Endothelial cell of umbilical vein (primary cell): ENCODE measurements around the gene WDR89. TPM values are rescaled to one million over a fixed set of nuclear protein-coding genes. Genes with fewer than 3 reads are reported as not detected.

ENCODE experiments used
- BruUV-seq: library from RNA; stranded (reverse); fragments of 400-500 nt; replicated peaks from 2 replicates; lab custom pipeline; 2021; lab: Mats Ljungman, UMichigan
- CTCF ChIA-PET: fragments of 300-600, 350-600 bp; sonication (Branson Sonifier 250); formaldehyde crosslinking; loops from one replicate; lab custom pipeline; 2021; ENCODE audit warnings: antibody characterized with exemption, inconsistent platforms; lab: Charles Lee
- POLR2A ChIA-PET: fragments of 300-600, 350-600 bp; sonication (Branson Sonifier 250); formaldehyde crosslinking; loops from one replicate; lab custom pipeline; 2021; ENCODE audit warnings: antibody characterized with exemption, inconsistent platforms; lab: Charles Lee
- DNase-seq: peaks from one replicate; pipeline ENCODE4 v3.0.0-alpha.2; 2011; ENCODE audit warnings: low read depth, low spot score
- FAIRE-seq: peaks from 2 replicates; lab custom pipeline; 2011; peaks lifted over from hg19 to GRCh38; lab: Jason Lieb, UNC
- H2AFZ ChIP-seq: 2 replicates; pipeline ENCODE4 v1.6.0; 2012; ENCODE audit warnings: low read depth, low read length, control low read depth, inconsistent platforms
- H3K27ac ChIP-seq: 2 replicates; pipeline ENCODE4 v1.5.1; 2011; ENCODE audit warnings: low read depth, mild to moderate bottlenecking, control low read depth, low read length, moderate library complexity; ENCODE audit not compliant: insufficient read depth
- H3K27me3 ChIP-seq, 2 experiments: 2 replicates each; pipeline versions ENCODE4 v1.6.0 to v1.6.1; 2011; ENCODE audit warnings: low read length in 2 of 2, mixed read lengths in 1 of 2; ENCODE audit not compliant: control insufficient read depth in 2 of 2, insufficient read depth in 2 of 2
- H3K36me3 ChIP-seq, 2 experiments: 2 replicates in 1 of 2; 3 replicates in 1 of 2; pipeline ENCODE4 v1.5.1; 2011; ENCODE audit warnings: low read length in 2 of 2, mild to moderate bottlenecking in 1 of 2, moderate library complexity in 1 of 2; ENCODE audit not compliant: control insufficient read depth in 2 of 2, insufficient read depth in 2 of 2; ENCODE audit errors: extremely low read depth in 1 of 2
- H3K4me1 ChIP-seq: 3 replicates; pipeline ENCODE4 v1.5.1; 2011; ENCODE audit warnings: mild to moderate bottlenecking, low read length; ENCODE audit not compliant: control insufficient read depth, insufficient read depth; ENCODE audit errors: extremely low read depth
- H3K4me2 ChIP-seq: 2 replicates; pipeline ENCODE4 v1.6.1; 2011; ENCODE audit warnings: low read length, control low read depth, mixed read lengths; ENCODE audit not compliant: insufficient read depth
- H3K4me3 ChIP-seq, 3 experiments: fragments of 200-600 bp in 1 of 3; sonication (generic), shearing (Covaris generic) in 1 of 3; replicated peaks in 1 of 3; 2 replicates each; pipeline ENCODE4 v1.5.1; 2011 to 2016; ENCODE audit warnings: control low read depth in 3 of 3, low read length in 3 of 3, mild to moderate bottlenecking in 2 of 3, inconsistent platforms in 1 of 3, low read depth in 1 of 3, moderate library complexity in 1 of 3; ENCODE audit not compliant: insufficient read depth in 1 of 3
- H3K79me2 ChIP-seq: 2 replicates; pipeline ENCODE4 v1.6.0; 2012; ENCODE audit warnings: low read length, inconsistent platforms; ENCODE audit not compliant: control insufficient read depth, insufficient read depth
- H3K9ac ChIP-seq: replicated peaks from 2 replicates; pipeline ENCODE3; 2011; ENCODE audit warnings: low read length, control low read depth; ENCODE audit not compliant: insufficient read depth; ENCODE audit errors: extremely low read depth
- H3K9me1 ChIP-seq: replicated peaks from 3 replicates; pipeline ENCODE4 v1.6.0; 2011; ENCODE audit warnings: mild to moderate bottlenecking, low read length; ENCODE audit not compliant: control insufficient read depth, insufficient read depth; ENCODE audit errors: extremely low read depth
- H3K9me3 ChIP-seq: replicated peaks from 2 replicates; pipeline ENCODE4 v1.5.1; 2012; ENCODE audit warnings: low read length, inconsistent platforms; ENCODE audit not compliant: control insufficient read depth, insufficient read depth
- H4K20me1 ChIP-seq: replicated peaks from 2 replicates; pipeline ENCODE3; 2011; ENCODE audit warnings: mild to moderate bottlenecking, low read length; ENCODE audit not compliant: control insufficient read depth, insufficient read depth; ENCODE audit errors: extremely low read depth
- EZH2 ChIP-seq: IDR thresholded peaks from 2 replicates; pipeline ENCODE4 v1.6.1; 2012; ENCODE audit warnings: borderline replicate concordance, low read depth, mild to moderate bottlenecking, moderate library complexity, low read length, inconsistent platforms; ENCODE audit not compliant: severe bottlenecking
- FOS ChIP-seq: IDR thresholded peaks from 2 replicates; pipeline ENCODE4 v1.6.1; 2011; ENCODE audit warnings: mild to moderate bottlenecking, low read length, moderate library complexity, borderline replicate concordance; ENCODE audit not compliant: insufficient read depth
- JUN ChIP-seq: IDR thresholded peaks from 2 replicates; pipeline ENCODE4 v1.6.1; 2011; ENCODE audit warnings: borderline replicate concordance, low read depth; ENCODE audit not compliant: insufficient read length, insufficient read depth
- MYC ChIP-seq: IDR thresholded peaks from one replicate; pipeline ENCODE4 v1.6.1; 2011; ENCODE audit warnings: mild to moderate bottlenecking, low read depth, low read length
- POLR2A ChIP-seq: IDR thresholded peaks from 2 replicates; pipeline ENCODE4 v1.6.1; 2012; ENCODE audit warnings: low read depth, mild to moderate bottlenecking, control low read depth, low read length
- POLR2AphosphoS5 ChIP-seq: IDR thresholded peaks from 2 replicates; pipeline ENCODE4 v1.6.1; 2012; ENCODE audit warnings: low read depth, mild to moderate bottlenecking, control low read depth, low read length, moderate library complexity; ENCODE audit not compliant: insufficient read depth
- dilution Hi-C: fragments of 300-500 bp; cut with MboI; formaldehyde crosslinking; loops from one replicate; pipeline ENCODE4 v1.15.0; 2019; ENCODE audit warnings: low sequenced_read_pairs; ENCODE audit not compliant: extremely low pct_ligation_motif_present
- intact Hi-C: fragments of 100-400 bp; cut with micrococcal nuclease; formaldehyde crosslinking; loops from one replicate; pipeline ENCODE4 v1.10.0; 2022
- polyA plus RNA-seq, 4 experiments: library from polyadenylated mRNA; depleted of rRNA in 3 of 4; stranded (reverse) in 3 of 4; unstranded in 1 of 4; fragments of >200 nt; gene quantifications; 2 replicates each; pipeline versions ENCODE4 v1.2.1 to v1.2.3, GENCODE V29; 2011 to 2012; ENCODE audit warnings: missing spikeins in 1 of 4
- total RNA-seq: library from RNA; stranded (reverse); gene quantifications from 2 replicates; pipeline ENCODE4 v1.2.3, GENCODE V29; 2021
- TF ChIP-seq, protein P1 (sequence below), 2 donors: IDR thresholded peaks; 1 replicate in 1 of 2; 2 replicates in 1 of 2; pipeline ENCODE4 v1.5.1; 2011; ENCODE audit warnings: low read length in 2 of 2, mild to moderate bottlenecking in 2 of 2, moderate library complexity in 2 of 2, control low read depth in 1 of 2, inconsistent platforms in 1 of 2, low read depth in 1 of 2; ENCODE audit not compliant: insufficient read depth in 1 of 2; ENCODE audit errors: extremely low read depth in 1 of 2
- TF ChIP-seq, protein P2 (sequence below): IDR thresholded peaks from 2 replicates; pipeline ENCODE4 v1.6.1; 2011; ENCODE audit not compliant: insufficient read depth, insufficient read length

Gene WDR89
- total and polyA plus RNA-seq, 2 donors (not counting 3 experiments of a cell fraction or from before 2014, with no cell fraction given): 3.5 to 10.7 TPM

DNA sequence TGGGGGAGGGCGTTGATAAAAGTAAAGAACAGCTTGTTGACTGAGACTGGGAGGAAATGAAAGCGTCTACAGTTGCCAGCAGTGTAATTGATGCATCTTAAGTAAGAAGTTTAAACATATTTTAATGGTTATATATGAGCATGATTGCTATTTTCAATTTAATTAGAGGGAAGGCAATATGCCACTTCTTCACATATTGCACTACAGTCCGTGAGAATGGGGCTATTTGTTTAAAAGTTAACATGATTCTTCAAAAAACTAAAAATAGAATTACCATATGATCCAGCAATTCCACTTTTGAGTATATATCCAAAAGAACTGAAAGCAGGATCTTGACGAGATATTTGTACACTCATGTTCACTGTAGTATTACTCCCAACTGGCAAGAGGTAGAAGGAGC, 60.2 kb downstream of the WDR89 start:
- intact Hi-C loops (no loop called here), dilution Hi-C loops (no loop called here)
- Histone ChIP-seq H3K9me1 (no peaks in the 10 kb centered on the region), H3K4me1 (no peaks in the 10 kb centered on the region), H3K4me2 (no peak overlapping the region), H3K9me3 (no peaks in the 10 kb centered on the region), H3K27me3 (no peaks in the 10 kb centered on the region), H3K27ac (no peak overlapping the region), H3K9ac (no peak overlapping the region), H2AFZ (no peak overlapping the region), H3K36me3 (no peaks in the 10 kb centered on the region), H3K79me2 (no peaks in the 10 kb centered on the region), H3K4me3 (no peak overlapping the region), H4K20me1 (no peaks in the 10 kb centered on the region)
- TF ChIP-seq MYC (no peak), FOS (no peak), EZH2 (no peak), JUN (no peak), POLR2A (no peak), POLR2AphosphoS5 (no peak)
- TF ChIP-seq, protein P1, sequence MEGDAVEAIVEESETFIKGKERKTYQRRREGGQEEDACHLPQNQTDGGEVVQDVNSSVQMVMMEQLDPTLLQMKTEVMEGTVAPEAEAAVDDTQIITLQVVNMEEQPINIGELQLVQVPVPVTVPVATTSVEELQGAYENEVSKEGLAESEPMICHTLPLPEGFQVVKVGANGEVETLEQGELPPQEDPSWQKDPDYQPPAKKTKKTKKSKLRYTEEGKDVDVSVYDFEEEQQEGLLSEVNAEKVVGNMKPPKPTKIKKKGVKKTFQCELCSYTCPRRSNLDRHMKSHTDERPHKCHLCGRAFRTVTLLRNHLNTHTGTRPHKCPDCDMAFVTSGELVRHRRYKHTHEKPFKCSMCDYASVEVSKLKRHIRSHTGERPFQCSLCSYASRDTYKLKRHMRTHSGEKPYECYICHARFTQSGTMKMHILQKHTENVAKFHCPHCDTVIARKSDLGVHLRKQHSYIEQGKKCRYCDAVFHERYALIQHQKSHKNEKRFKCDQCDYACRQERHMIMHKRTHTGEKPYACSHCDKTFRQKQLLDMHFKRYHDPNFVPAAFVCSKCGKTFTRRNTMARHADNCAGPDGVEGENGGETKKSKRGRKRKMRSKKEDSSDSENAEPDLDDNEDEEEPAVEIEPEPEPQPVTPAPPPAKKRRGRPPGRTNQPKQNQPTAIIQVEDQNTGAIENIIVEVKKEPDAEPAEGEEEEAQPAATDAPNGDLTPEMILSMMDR (IDR thresholded peaks at IDR 0.05; ENCODE audit: extremely low read depth in 1 of 2, insufficient read depth in 1 of 2, low read depth in 1 of 2, low read length in 2 of 2): no peak
- TF ChIP-seq, protein P2, sequence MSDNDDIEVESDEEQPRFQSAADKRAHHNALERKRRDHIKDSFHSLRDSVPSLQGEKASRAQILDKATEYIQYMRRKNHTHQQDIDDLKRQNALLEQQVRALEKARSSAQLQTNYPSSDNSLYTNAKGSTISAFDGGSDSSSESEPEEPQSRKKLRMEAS: no peak
- BruUV-seq: no TSS peak
- peak; percentile 6 for DNase-seq
- no peak for FAIRE-seq
- CTCF ChIA-PET: interaction anchor here (1.1 kb wide), 1 partner anchor 9 kb away, joined by 3 read pairs; no protein-coding TSS in a partner anchor
- POLR2A ChIA-PET: no interaction called here
